Measurements from ENCODE around the gene ZDHHC11.
"Not testable (repeated sequence)": the region's sequence is repeated elsewhere in the genome, so short reads cannot be mapped to it uniquely, and the experiment has no call there.

ZDHHC11 gene

DNA sequence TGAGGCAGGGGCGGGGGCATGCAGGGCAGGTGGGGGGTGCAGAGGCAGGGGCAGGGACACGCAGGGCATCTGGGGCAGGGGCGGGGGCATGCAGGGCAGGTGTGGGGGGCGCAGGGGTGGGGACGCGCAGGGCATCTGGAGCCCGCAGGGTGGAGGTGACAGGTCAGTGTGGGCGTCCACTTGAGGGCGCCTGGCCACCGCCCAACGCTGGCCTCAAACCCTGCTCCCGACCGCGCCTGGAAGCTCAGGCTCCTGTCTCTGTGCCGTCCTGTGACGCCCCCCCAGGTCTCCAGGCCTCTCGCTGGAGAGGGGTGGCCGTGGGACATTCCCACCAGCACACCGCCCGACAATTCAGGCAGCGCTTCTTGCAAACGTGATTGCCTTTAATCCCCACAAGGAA lies 6.9 kb downstream of the ZDHHC11 start:
- DNase-seq (ENCODE audit: low spot score), result not testable (repeated sequence)

DNA sequence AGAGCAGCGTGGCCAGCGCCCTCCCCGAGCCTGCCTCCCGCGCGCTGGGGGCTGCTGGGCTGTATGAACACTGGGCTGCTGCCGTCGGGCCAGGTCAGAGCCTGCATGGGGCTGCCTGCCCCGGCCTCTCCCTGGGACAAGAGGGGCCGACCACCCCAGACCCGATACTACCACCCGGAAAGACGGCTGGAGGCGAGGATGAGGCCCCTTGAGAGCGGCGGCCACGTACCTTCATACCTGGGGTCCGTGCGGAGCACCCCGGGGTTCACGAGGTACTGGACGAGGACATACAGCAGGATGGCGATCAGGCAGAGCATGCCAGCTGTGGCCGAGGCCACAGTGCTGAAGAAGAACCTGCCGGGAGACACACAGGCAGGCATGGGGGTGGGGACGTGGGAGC lies 7.4 kb downstream of the ZDHHC11 start:
- DNase-seq (ENCODE audit: low spot score), result not testable (repeated sequence)

DNA sequence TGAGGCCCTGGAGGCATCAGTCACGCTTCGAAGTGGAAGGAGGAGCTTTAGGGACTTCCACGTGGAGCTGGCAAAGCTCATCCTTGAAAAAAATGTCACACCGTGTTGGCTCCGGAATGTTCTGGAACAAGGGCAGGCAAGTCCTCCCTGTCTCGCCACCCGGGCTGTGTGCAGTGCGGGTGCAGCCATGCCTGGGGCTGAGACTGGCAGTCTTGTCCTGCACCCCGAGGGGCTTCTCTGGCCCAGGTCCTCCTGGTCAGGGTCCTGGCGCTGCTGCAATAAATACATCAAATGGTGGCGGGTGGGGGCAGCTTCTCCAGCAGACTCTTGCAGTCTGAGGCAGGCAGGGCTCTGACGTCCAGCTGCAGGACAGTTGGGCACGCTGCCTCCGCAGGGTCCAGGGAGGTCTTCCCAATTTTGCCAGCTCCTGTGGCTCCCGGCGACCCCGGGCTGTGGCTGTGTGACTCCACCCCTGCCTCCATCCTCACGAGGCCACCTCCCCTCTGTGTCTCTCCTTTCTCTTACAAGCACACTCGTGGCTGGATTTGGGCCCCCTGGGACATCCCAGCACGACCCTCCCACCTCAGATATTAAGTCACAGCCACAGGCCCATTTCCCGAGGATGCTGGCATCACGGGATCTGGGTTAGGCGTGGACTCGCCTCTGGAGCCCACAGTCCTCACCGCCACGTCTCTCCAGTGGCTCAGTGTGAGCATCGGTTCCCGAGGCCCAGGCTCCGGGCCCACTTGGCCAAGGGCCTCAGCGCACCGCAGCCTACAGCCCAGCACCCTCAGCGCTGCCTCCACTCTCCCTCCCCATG lies 8.2 kb downstream of the ZDHHC11 start:
- not testable (repeated sequence) for DNase-seq (ENCODE audit: low spot score)

DNA sequence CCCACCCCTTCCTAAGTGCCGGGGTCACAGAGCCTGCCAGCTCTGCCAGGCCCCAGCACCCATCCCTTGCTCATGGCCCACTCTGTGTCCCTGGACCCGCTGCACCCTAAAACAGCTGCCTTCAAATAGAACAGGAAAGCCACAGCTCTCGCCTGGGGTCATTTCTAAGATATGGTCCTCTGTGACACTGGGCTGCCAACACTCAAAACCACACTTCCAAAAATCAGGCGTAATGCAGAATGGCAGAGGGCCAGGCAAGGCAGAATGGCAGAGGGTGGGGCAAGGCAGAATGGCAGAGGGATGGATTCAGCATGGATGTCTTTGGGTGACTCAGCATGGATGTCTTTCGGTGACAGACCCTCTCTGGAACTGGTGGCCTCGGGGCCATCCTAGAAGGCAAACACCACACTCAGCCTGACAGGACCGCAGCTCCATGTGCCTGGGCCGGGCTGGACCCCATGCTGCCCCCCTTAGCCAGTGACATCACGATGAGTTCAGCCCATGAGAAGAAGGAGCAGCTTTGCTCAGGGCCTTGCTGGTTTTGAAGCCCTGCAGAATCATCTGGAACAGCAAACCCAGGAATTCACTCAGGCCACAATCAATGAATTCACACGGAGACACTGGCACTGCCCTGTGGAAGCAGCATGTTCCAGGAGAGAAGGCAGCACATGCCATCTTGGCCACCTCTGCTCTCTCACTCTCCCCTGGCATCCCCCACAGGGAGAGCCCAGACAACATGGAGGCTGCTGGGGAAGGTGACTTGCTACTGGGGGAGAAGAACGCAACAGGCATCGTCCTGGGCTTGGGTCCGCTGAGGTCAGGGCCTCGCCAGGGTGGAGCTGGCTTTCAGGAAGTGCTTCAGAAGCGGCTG lies 9.0 kb downstream of the ZDHHC11 start:
- DNase-seq (ENCODE audit: low spot score), result not testable (repeated sequence)

DNA sequence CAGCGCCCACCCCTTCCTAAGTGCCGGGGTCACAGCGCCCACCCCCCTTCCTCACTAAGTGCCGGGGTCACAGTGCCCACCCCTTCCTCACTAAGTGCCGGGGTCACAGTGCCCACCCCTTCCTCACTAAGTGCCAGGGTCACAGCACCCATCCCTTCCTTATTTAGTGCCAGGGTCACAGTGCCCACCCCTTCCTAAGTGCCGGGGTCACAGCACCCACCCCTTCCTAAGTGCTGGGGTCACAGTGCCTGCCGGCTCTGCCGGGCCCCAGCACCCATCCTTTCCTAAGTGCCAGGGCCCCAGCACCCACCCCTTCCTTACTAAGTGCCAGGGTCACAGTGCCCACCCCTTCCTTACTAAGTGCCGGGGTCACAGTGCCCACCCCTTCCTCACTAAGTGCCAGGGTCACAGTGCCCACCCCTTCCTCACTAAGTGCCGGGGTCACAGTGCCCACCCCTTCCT lies 9.8 kb downstream of the ZDHHC11 start:
- not testable (repeated sequence) for DNase-seq (ENCODE audit: low spot score)

DNA sequence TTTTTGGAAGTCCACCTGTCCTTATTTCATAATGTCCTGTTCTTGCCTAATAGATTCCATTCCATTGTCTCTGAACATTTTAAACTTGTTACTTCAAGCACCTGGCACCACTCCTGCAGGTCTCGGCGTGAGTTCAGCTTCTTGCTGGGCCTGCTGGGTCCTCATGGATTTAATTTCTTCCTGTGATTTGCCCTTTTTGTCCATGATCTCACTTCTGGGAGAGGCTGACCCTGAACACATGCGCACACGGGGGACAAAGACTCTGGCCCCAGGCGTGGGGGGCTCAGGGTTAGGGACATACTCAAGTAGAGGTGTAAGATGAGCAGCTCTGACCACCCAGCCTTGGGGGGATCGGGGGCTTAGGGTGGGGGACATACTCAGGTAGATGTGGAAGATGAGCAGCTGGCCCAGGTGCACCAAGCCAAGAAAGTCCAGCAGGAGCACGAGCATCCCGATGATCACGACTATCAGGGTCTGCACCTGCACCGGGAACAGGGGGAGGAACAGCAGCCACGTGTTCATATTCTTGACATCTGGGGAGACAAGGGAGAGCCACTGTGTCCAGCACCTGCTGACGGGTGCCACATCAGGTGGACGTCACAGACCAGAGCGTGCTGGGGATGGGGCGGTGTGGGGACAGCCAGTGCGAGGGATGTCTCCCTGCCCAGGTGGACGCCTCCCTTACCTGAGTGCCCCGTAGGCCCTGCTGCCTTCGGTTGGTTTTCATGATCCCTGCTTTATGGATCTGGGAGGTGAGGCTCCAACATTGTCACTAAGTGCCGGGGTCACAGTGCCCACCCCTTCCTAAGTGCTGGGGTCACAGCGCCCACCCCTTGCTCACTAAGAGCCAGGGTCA lies 10.4 kb downstream of the ZDHHC11 start:
- DNase-seq (ENCODE audit: low spot score), result not testable (repeated sequence)

DNA sequence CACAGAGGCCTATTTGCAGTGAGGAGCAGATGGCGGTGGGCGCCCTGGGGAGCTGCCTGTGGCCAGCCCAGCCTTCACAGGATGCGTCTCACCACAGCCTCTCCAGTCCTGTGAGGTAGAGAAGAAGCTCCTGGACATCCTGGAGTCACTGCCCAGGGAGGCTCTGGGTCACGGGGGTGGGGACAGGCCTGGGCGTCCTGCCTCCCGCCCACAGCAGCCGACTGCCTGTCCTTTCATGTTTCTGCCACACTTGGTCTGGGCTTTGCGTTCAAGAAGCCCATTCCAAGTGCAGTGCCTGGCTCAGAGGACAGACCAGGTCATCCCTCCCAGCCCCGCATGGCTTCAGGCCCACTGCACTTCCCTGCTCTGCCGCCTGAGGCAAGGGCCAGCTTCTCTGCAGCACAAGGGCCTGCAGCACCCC lies 12.3 kb downstream of the ZDHHC11 start:
- not testable (repeated sequence) for DNase-seq (ENCODE audit: low spot score)

DNA sequence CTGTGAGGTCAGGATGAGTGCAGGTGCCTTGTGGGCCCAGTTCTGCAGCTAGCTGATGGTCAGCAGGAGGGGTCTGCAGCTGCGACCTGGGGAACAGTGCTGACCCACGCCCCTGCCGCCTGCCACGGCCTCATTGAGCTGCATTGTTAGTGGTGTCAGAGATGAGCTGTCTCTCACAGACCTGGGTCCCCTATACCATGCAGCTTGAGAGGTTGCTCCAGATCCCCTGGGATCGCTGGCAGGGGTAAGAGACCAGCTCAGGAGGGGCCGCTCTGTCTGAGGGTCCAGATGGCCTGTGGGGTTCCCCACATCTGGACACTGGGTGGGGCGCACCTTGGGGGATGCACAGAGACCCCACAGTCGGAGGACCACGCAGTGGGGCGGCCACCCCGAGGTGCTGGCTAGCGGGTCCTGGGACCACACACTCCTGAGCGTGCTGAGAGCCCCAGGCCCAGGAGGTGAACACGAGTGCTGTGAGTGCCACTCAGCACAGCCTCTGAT lies 13.1 kb downstream of the ZDHHC11 start:
- not testable (repeated sequence) for DNase-seq (ENCODE audit: low spot score)

DNA sequence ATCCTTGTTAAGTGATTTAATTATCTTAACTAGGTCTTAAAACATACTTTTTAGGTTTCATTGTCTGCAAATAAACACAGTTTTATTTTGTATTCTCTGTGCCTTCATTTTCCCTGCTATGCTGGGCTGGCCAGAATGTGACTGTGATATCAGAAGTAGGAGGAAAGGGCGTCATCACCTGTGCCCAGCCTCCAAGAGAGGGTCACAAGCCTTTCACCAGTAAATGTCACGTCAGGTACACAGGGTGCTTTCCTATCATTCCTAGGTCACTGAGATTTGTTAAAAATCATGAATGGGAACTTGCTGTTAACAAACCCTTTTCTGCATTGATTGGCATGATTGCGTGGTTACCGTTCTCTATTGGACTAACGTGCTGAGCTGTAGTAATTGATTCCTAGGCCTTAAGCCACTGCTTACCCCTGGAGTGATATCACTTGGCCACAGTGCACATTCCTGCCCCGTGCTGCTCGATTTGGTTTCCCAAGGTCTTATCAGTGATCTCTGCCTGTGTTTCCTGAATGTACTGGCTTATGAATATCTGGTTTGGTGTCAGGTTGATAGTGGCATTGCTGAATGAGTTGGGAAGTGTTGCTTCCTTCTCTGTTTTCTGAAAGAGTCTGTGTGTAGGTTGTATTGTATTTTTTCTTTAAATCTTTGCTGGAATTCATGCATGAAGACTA lies 14.7 kb downstream of the ZDHHC11 start:
- DNase-seq (ENCODE audit: low spot score), result not testable (repeated sequence)

DNA sequence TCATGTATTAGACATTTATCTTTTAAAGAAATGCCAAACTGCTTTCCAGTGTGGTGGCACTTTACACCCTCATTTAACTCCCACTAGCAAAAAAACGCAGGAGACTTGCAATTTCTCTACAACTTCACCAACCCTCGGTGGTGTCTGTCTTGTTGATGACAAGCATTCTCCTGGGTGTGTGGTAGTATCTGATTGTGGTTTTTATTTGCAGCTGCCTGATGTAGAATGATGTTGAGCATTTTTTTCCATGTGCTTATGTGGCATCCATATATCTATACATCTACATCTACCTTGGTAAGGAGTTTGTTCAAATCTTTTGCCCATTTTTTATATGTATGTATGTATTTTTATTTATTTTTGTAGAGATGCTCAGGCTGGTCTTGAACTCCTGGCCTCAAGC lies 16.8 kb downstream of the ZDHHC11 start:
- DNase-seq (ENCODE audit: low spot score), result not testable (repeated sequence)

DNA sequence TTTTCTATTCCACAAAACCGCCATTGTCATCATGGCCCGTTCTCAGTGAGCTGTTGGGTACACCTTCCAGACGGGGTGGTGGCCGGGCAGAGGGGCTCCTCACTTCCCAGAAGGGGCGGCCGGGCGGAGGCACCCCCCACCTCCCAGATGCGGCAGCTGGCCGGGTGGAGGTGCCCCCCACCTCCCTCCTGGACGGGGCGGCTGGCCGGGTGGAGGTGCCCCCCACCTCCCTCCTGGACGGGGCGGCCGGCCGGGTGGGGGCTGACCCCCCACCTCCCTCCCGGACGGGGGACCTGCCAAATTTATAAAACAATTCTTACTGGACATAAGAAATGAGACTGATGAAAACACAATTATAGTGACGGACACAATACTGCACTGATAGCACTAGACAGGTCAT lies 22.6 kb downstream of the ZDHHC11 start:
- DNase-seq (ENCODE audit: low spot score), result not testable (repeated sequence)

DNA sequence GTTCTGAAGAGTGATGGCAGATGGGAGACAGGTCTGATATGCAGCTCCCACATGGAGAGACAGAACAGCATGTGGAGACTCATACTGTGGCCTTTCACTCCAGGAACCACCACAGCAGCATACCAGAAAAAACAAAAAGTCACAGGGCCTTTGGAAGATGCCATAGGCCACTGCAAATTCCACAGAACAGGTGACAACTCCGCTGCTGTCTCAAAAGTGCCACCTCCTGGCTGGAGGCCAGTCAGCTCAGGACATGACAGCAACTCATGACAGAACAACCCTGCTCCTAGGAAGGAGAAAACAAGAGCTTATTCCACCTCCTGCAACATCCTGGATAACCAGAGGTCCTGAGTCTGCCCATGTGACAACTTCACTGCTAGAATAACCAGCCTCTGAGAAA lies 25.2 kb downstream of the ZDHHC11 start:
- not testable (repeated sequence) for DNase-seq (ENCODE audit: low spot score)

DNA sequence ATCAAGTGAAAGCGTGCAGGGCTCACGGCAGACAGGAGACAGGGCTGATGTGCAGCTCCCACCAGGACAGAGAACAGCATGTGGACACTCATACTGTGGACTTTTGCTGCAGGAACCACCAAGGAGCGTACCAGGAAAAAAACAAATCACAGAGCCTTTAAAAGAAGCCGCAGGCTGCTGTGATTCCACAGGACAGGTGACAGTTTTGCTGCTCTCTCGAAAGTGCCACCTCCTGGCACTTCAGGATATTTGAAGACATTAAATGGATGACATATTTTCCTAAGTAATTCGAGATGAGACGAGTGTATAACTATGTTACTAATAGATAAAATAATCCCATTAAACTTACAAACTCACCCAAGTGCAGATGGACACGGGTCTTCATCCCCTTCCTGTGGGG lies 29.3 kb downstream of the ZDHHC11 start:
- no peak for DNase-seq (ENCODE audit: low spot score)

DNA sequence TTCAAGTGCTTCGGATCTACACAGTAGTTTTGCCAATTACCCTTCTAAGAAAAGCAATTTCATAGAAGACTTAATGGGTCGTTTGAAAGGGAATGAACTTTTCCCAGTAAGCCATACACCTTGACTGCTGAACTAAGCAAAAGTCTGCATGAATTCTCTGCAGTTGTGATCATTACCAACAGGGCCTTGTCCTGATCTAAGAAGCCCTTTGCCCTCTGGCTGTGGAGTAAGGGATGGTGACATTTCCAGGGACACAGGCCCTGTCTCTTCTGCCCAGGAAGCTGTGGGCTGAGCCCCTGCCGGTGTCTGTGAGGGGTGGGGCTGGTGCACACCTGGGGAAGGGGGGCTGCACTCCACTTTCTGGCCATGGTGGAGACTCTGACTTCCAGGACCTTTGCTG lies 30.5 kb downstream of the ZDHHC11 start:
- DNase-seq (ENCODE audit: low spot score), result no peak

DNA sequence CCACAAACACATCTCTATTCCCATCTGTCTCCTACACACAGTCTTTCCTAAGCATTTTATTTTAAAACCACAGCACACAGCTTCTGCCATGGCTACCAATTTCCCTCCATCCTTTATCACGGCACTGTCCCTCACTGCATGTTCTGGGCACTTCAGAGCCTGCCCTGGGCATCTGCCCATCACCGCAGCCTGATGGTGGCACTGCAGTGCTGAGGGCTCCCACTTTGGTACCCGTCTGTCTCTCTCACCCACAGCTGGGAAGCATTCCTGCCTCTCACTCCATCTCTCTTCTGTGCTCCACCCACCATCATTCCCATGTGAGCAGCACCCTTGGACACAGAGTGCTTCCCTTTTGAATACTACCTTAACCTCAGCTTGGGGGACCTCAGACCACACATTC lies 31.7 kb downstream of the ZDHHC11 start:
- DNase-seq (ENCODE audit: low spot score), result no peak

DNA sequence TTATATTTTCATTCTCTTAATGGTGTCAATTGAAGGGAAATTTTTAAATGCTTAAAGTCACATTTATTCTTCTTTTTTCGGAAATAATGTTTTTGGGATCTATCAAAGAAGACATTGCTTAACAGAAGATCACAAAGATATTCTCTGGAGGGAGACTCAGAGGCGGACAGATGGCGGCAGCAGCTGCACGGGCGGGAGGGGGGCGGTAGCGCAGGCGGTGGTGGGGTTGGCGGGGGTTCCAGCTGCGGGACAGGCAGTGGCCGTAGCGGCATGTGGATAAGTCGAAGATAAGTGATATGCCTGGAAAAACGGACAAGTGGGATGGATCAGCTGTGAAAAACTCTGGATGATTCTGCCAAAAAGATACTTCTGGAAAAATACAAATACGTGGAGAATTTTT lies 34.6 kb downstream of the ZDHHC11 start:
- no peak for DNase-seq (ENCODE audit: low spot score)

DNA sequence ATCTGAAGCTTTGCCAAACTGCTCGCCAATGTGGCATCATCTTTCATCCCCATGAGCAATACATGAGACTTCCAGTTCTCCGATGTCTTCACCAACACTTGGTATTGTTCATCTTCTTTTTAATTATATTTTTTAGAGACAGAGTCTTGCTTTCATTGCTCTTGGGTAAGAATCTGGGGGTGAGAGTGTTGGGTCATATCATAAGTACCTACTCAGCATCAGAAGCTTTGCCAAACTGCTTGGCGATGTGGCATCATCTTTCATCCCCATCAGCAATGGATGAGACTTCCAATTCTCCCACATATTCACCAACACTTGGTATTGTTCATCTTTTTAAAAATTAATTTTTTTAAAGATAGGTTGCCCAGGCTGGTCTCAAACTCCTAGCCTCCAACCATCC lies 35.3 kb downstream of the ZDHHC11 start:
- no peak for DNase-seq (ENCODE audit: low spot score)

DNA sequence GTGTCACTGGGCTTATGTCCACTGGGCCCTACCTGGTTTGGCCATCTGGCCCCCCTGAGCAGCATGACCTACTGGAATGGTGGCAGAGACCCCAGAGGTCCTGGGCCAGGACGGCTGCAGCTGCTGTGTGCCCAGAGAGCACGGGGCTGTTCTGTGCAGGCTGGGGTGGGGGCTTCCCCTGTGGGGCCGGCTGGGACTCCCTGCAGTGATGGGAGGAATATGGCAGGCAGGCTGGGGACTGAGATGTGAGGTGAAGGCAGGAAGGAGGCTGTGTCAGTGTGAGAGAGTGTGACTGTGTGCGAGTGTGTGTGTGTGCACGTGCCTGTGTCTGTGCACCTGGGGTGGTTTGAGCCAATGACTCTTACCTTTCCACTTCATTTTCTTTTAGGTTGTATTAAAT lies 37.2 kb downstream of the ZDHHC11 start:
- DNase-seq (ENCODE audit: low spot score), result not testable (repeated sequence)

DNA sequence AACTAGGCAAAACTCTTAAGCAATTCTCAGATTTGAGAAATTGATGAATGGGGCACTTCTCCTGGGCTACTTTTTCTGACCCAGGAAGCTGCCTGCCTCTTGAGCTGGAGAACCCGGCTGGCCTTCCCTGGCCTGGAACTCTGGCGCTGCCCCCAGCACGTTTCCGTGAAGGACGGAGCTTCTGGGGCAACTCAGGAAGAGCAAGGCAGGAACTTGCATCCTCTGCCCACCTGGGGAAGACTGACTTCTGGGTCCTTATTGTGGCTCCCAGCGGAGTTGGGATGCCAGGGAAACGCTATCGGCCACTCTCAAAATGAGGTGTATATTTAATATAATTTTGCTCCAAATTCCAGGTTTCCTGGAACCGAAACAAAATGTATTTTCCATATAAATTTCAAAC lies 39.4 kb downstream of the ZDHHC11 start:
- not testable (repeated sequence) for DNase-seq (ENCODE audit: low spot score)

DNA sequence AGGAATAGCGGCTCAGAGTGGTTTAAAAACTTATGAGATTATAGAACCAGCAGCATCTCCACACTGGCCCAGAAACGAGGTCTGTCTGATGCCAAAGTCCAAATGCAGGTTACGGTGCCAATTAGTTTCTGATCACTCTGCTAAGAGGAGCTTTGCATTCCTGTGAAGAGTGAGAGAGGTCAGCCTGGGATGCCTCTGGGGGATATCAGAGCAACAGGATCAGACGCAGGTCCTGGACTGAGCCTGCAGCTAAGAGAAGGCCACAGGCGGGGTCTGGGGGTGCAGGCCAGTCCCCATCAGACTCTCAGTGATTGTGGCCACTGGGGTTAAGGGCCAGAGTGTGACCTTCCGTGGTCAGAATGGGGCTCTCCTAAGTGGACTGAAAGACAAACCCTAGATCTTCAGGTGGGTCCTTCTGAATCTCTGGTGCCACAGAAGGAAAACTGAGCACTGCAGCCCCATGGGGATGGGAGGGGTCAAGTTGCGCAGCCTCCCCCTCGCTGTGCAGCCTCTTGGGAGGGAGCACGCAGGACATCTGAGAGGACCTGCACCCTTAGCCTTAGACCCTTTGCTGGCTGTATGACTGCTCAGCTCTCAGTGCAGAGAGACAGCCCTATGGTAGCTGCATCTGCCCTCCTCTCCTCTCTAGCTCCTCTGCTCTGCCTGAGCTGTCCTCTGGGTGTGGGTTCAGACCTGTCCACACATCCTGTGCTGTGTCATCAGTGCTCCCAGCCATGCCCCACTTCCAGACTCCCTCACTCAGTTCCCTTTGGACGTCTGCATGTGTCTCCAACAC lies 42.9 kb downstream of the ZDHHC11 start:
- not testable (repeated sequence) for DNase-seq (ENCODE audit: low spot score)

All from LoVo (cell line).